ENCODE data around the gene FOXD3. TPM values are rescaled to one million over a fixed set of nuclear protein-coding genes. Genes with fewer than 3 reads are reported as not detected.

Gene FOXD3
- total and polyA plus RNA-seq, 8 donors: 0.48 to 1.2 (median 0.92) TPM; not detected in 5

GRCh38 chr1:63366908-63367214, 44.5 kb downstream of the FOXD3 start:
- Histone ChIP-seq H3K4me3 (peak overlapping the region; percentile 73 to 97 (median 95)), H3K36me3 (peaks cover 0 to 13% (median 12%) of the 10 kb centered on the region in 4 donors), H3K9me3 (no peaks in the 10 kb centered on the region), H3K27me3 (peaks cover 0 to 8% (median 0%) of the 10 kb centered on the region in 3 donors), H3K4me1 (peaks cover 11 to 20% (median 15%) of the 10 kb centered on the region in 4 donors), H3K27ac (peak overlapping the region; percentile 67 to 91 (median 88))
- TF ChIP-seq POLR2A (IDR thresholded peaks at IDR 0.05) (no peak), POLR2AphosphoS5 (IDR thresholded peaks at IDR 0.05) (no peak), CTCF (IDR thresholded peaks at IDR 0.05) (no peak)
- WGBS, 5 donors: 84 to 93% (median 89%) methylated on average over 7 of the region's 7 CpGs
- intact Hi-C loops (cut with DNase I; ENCODE audit: low total_unique reads): no loop called here
- DNase-seq: no peak

- Histone ChIP-seq H3K4me3 (peak within 1 kb of the TSS; percentile 73 to 97 (median 95)), H3K9me3 (no peaks in the 10 kb centered on the region), H3K36me3 (peaks cover 0 to 17% (median 15%) of the 10 kb centered on the region in 4 donors), H3K4me1 (peaks cover 11 to 20% (median 15%) of the 10 kb centered on the region in 4 donors), H3K27ac (peak within 1 kb of the TSS; percentile 86 to 91 (median 88)), H3K27me3 (peaks cover 0 to 5% (median 0%) of the 10 kb centered on the region in 3 donors)
- 0 to 1% (median 1%) methylated on average over 25 to 77 of the region's 77 CpGs for WGBS, 5 donors
- intact Hi-C loops (cut with DNase I; ENCODE audit: low total_unique reads): no loop called here
- TF ChIP-seq POLR2AphosphoS5 (IDR thresholded peaks at IDR 0.05): peak; percentile 78 to 87 (median 84)
- TF ChIP-seq EP300 (IDR thresholded peaks at IDR 0.05): no peak
- no peak for TF ChIP-seq POLR2A (IDR thresholded peaks at IDR 0.05)
- TF ChIP-seq CTCF (IDR thresholded peaks at IDR 0.05): peak in 1 of 7 experiments; percentile 21
- peak; percentile 97 to 98 for DNase-seq
Measured at GRCh38 chr1:63367215-63368103, 45.1 kb downstream of the FOXD3 start, which contains the start of gene ALG6. TSS of gene ALG6 (plus strand) at chr1:63367627. CDS start at chr1:63370978, 3,351 bp downstream.

- H3K36me3 ChIP-seq: peaks cover 0 to 24% (median 20%) of the 10 kb centered on the region in 4 donors
- H3K27me3 ChIP-seq: no peaks in the 10 kb centered on the region
- WGBS, 5 donors: 2 to 5% (median 3%) methylated on average over 10 of the region's 10 CpGs
- peaks cover 11 to 20% (median 15%) of the 10 kb centered on the region in 4 donors for H3K4me1 ChIP-seq
- no peak for DNase-seq
- no peaks in the 10 kb centered on the region for H3K9me3 ChIP-seq
- peak overlapping the region; percentile 86 to 91 (median 88) for H3K27ac ChIP-seq
- TF ChIP-seq CTCF (IDR thresholded peaks at IDR 0.05) (no peak), EP300 (IDR thresholded peaks at IDR 0.05) (no peak), POLR2AphosphoS5 (IDR thresholded peaks at IDR 0.05) (no peak), POLR2A (IDR thresholded peaks at IDR 0.05) (no peak)
- intact Hi-C loops (cut with DNase I; ENCODE audit: low total_unique reads): no loop called here
- peak overlapping the region; percentile 73 to 97 (median 95) for H3K4me3 ChIP-seq
Measured at GRCh38 chr1:63368131-63368530, 45.8 kb downstream of the FOXD3 start.

Small RNA genes lying within 50 kb of the gene (small RNA-seq; reads per million reads assigned to genes)
- gene MIR6068: 0 to 0.69 (median 0.14) reads per million in 4 donors
- gene RF00019: 0 reads per million in 4 donors

Other genes starting within 250 kb of the FOXD3 start
- 10 to 100 TPM in 4 of 5 donors, 1 to 10 TPM in 1; 8.5 to 32.7 (median 10.4) TPM for gene ALG6, start 45.1 kb downstream of the FOXD3 start, total RNA-seq
- gene ALG6, start 45.1 kb downstream of the FOXD3 start, polyA plus RNA-seq: 10 to 100 TPM in 1 of 3 donors, 1 to 10 TPM in 2; 3.6 to 13.1 (median 4.0) TPM
- 10 to 100 TPM in 3 of 5 donors, 1 to 10 TPM in 1, not detected in 1; 6.4 to 36.9 (median 20.6) TPM for gene ITGB3BP, start 200.7 kb downstream of the FOXD3 start, total RNA-seq
- 10 to 100 TPM; 20.2 to 26.9 (median 21.3) TPM for gene ITGB3BP, start 200.7 kb downstream of the FOXD3 start, polyA plus RNA-seq
- gene EFCAB7, start 201.0 kb downstream of the FOXD3 start, total RNA-seq: 10 to 100 TPM in 2 of 5 donors, 1 to 10 TPM in 2, not detected in 1; 2.9 to 14.9 (median 8.2) TPM
- 1 to 10 TPM; 2.6 to 3.1 (median 2.9) TPM for gene EFCAB7, start 201.0 kb downstream of the FOXD3 start, polyA plus RNA-seq

Data from stomach (tissue), 9 donors.